Effector CD4-positive, alpha-beta T cell (primary cell): ENCODE results near the gene ZBTB3.
"Not testable (repeated sequence)": the region's sequence is repeated elsewhere in the genome, so short reads cannot be mapped to it uniquely, and the experiment has no call there.

ENCODE experiments used
- DNase-seq: peaks from one replicate; pipeline ENCODE4 v3.0.0-alpha.2; 2020
- total RNA-seq: gene quantifications from one replicate; lab custom pipeline; 2026; lab: John Stamatoyannopoulos, UW

Gene ZBTB3
- 13.9 reads per million, percentile 39 among the genes with 10 or more reads in this experiment for total RNA-seq

DNA sequence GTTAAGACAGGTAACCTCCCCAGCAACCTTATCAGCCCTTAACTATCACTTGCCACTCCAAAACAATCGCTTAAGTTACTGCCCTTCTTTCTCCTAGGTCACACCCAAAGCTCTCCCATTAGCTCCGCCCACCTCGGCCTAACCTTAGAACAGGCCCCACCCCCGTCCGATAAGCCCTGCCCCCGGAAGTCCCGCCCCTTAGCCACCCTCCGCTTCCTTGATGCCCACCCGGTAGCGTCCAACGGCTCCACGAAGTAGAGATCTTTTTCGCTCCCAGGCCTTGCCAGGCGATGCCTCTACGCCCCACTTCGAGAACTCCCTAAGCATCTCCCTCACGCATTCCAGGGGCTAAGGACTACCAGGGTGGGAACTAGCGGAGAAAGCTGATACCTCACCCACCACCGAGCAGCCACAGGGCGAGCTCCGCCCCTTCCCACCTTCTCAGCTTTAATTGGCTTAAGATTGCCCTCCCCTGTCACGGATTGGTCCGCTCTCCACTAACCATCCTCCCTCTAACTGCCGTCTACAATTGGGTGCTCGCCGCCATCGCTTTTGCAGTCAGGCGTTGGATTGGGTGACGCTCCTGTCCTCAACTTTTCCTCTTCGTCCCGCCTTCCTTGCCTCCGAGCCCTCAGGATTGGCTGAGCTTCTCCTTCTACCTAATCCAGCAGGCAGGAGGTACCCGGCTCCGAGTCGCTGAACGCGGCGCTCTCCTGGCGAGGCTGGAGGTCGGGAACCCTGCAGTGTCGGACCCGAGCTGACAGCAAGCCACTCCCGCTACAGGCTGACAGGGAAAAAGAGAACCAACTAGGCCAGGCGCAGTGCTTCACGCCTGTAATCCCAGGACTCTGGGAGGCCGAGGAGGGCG lies at the start of gene ZBTB3:
Gene ZBTB3, minus strand, starts transcription at position 425 of the 868 bp plus-strand sequence. CDS start 496 bp downstream, outside the sequence.
- DNase-seq, result peak; percentile 93

DNA sequence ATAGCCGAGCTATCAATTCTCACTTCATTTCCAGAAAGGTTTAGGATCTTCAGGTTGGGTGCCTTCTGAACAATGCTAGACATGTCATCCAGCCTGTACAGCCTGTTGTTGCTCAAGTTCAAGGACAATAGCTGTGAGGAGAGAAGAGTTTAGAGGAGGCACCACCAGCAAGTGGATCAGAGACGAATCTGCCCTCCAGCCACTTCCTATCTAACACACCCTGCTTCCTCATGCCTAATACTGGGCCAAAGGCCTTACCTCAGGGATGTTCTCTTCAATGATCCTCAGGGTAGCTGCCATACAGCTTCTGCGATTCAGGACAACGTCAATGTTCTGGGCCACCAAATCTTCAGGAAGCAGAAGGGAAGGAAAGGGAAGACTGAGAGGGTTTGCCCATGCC lies 47.1 kb upstream of the ZBTB3 start:
- no peak for DNase-seq

DNA sequence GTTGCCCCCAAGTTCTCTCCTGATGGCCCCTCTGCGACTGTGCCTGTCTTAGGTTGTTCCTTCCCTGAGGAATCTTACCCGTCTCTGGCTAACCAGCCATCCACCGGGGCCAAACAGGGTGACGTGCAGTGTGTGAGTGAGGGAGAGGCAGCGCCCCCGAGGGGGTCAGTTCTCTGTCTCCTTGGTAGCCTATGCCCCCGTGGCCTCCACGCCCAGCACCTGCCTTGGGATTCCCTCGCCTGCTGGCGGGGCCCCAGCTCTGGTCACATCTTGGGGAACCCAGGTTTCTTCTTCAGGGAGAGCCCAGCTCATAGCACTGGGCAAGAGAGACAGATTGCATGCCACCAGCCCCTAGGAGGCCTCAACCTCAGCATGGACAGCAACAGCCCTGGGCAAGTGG lies 45.5 kb upstream of the ZBTB3 start:
- DNase-seq, result no peak

DNA sequence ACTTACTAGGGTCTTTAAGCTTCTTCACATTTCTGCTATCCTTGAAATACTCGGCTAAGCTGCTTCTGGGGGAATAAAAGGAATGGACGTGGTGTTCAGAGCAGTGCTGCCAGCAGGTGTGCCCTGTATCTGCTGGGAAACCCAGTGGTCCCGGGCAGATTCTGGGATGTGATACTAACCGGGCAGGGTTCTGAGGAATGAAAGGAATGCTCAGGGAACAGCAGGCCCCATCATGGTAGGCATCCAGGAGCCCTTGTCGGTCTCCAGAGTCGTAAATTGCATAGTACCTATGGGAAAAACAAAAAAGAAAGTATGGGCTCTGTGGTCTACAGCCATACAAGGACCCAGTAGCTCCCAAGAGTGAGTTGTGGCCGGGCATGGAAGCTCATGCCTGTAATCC lies 42.3 kb upstream of the ZBTB3 start:
- no peak for DNase-seq

DNA sequence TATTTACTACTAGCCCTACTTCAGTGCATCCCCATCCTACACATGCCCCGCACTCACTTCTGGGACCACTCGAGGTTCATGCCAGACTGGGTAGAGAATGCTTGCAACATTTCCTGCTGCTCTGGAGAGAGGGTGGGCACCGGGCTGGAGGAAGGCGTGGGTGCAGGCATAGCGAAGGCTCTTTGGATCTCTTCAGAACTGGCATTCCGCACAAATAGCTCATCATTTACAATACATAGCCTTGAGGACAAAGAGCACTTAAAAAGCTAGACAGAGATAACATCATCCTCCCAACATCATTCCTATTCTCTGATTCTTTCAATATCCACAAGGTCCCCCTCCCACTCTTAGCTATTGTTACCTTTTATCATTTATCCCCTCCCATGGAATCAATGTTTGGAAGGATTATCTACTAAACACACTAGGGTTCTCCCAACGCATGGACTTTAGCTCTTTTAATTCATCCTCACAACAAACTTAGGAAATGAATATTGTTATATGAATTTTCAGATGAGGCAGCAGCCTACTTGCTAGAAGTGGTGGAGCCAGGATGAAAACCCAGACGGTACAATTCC lies 40.3 kb upstream of the ZBTB3 start:
- DNase-seq, result no peak

DNA sequence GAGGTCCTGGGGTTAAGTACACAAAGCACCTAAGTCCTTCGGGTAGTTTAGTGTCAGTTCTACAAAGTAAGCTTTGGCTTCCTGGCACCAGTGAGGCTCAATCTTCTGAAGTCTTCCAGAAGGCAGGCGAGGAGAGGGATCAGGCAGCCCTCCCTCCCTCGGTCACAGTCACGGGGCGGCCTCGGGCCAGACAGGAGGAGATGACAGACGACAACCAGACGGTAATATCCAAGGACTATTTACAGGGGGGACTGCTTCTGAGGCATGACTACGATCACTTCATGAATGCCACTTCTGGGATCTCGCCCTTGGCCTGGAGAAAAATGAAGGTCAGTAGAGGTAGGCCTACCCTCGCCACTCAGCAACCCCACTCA lies 38.2 kb upstream of the ZBTB3 start:
- DNase-seq, result peak; percentile 25

DNA sequence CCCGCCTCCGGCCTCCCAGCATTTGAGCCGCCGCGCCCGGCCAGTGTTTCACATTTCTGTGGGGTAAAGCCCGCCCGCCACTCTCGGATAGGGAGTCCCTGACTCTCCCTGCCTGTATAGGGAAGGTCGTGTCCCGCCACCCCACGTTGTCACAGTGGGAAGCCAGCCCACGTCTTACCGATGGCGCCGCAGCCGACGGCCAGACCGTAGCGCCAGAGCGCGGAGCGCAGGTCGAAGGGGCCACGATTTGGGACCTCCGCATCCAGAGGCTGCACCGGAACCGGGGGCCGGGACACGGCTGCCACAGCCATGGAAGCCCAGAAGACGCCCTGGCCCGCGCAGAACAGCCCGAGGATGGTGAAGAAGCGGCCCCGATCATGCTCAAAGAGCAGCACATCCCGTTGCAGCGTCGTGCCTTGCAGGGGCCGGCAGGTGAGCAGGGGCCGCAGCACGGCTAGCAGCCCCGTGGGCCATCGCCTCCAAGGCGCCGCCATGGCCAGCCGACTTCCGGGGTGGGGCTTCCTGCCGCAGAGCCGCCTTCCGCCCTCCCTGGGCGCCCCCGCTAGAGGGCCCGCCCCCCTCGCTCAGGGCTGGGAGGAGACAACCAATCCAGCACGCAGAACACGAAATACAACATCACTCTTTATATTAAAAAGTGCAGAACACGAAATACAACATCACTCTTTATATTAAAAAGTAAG lies 37.7 kb upstream of the ZBTB3 start, which contains the start of gene TMEM223:
Gene TMEM223, minus strand, starts transcription at position 506 of the 701 bp plus-strand sequence. Its CDS starts 12 bp downstream, at position 494.
- DNase-seq, result peak; percentile 87

DNA sequence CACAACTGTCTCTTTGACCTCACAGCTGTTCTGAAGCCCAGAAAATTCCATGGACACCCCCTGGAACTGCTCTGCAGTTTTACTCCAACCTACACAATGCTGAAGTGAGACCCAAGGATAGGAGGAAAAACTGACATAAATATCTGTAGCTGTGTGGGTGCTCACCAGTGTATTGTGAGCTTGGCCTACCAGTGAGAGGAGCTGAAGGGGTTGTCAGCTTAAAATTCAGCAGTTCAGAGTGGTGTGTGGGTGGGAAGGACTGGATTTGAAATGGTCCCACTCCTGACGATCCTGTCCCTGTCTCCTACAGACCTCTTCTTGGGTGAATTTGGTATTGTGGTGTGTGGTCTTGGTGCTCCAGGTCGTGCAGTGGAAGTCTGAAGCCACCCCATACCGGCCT lies 35.6 kb upstream of the ZBTB3 start:
- DNase-seq, result no peak

DNA sequence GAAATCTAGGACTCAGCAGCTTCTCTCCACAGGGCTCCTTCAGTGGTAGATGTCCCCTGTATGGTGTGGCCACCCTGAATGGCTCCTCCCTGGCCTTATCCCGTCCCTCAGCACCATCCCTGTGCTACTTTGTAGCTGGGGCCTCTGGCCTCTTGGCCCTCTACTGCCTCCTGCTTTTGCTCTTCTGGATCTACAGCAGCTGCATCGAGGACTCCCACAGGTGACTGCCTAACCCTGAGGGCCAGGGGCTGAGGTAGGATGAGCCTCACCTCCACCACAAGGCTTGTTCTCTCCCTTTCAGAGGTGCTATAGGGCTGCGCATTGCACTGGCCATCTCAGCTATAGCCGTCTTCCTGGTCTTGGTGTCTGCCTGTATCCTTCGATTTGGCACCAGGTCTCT lies 35.0 kb upstream of the ZBTB3 start:
- no peak for DNase-seq

DNA sequence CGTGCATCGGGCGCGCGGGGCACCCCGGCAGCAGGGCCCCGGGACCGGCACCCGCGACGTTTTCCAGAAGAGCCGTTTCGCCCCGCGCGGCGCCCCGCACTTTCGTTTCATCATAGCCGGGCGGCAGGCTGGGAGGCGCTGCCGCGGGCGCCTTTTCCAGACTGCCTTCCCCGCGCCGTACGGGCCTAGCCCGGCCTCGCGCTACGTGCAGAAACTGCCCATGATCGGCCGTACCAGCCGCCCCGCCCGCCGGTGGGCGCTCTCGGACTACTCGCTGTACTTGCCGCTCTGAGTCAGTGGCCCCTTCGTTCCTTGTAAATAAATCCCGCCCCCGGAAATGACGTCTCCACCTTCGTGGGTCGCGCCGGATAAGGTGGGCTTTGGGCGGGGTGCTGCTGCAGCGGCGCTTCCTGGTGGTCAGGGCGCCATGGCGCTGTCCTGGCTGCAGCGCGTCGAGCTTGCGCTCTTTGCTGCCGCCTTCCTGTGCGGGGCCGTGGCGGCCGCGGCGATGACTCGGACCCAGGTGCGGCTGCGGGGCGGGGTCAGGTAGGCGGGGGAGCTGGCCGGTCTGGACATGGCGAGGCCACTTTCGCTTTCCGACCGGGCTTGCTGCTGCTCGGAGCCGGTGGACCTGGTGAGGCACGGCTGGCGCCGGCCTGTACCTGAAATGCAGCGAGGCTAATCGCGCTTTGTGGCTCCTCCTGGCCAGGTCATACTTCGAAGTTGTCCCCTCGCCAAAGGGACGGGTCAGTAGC lies 33.2 kb upstream of the ZBTB3 start, which contains the start of gene TMEM179B:
Gene TMEM179B, plus strand, starts transcription at position 398 of the 755 bp plus-strand sequence. Its CDS starts 30 bp downstream, at position 428.
- peak; percentile 98 for DNase-seq

DNA sequence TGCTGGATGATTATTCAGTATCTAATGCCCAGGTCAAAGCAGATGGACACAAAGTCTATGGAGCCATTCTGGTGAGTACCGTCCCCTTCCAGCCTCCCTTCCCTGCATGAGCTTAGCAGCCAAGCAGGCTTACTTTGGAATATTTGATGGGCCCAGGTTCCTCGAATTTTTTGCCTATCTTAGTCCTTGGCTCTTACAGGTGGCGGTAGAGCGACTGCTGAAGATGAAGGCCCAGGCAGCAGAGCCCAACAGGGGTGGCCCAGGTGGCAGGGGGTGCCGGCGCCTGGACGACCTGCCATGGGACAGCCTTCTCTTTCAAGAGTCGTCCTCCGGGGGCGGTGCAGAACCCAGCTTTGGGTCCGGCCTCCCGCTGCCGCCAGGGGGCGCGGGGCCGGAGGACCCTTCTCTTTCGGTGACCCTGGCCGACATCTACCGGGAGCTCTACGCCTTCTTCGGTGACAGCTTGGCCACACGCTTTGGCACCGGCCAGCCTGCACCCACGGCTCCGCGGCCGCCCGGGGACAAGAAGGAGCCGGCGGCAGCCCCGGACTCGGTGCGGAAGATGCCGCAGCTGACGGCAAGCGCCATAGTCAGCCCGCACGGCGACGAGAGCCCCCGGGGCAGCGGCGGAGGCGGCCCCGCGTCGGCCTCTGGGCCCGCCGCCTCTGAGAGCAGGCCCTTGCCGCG lies 32.5 kb upstream of the ZBTB3 start:
- peak; percentile 79 for DNase-seq

DNA sequence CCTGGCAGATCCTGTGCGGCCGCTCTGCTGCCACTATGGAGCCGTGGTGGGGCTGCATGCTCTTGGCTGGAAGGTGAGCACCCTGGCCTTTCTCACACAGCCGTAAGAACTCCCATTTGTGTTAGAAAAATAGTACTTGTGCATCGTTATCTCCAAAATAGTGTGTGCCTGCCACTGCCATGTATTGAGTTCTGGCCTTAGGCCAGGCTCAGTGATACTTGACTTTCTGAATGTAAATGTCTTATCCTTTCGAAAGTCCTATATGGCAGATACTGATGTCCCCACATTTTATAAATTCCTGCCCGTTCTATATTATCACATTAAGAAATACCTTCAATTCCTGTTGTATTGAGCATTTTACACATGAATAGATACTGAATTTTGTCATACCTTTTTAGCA lies 28.8 kb upstream of the ZBTB3 start:
- DNase-seq, result no peak

DNA sequence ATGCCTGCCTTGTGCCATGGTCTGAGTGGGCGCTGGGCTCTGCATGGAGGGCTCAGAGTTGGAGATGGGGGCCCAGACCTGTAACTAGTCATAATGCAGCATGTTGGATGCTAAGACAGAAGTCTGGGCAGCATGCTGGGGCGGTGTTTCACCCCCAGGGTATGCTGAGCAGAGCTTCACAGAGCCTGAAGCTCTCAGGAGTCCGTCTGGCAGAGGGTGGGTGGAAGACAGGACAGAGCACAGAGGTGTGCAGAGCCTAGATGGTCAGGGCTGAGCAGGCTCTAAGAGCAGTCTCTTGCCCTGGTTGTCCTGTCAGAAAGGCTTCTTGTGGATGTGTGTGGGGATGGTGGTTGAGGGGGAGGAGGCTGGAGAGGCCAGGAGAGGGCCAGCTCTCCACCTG lies 24.5 kb upstream of the ZBTB3 start:
- DNase-seq, result no peak

DNA sequence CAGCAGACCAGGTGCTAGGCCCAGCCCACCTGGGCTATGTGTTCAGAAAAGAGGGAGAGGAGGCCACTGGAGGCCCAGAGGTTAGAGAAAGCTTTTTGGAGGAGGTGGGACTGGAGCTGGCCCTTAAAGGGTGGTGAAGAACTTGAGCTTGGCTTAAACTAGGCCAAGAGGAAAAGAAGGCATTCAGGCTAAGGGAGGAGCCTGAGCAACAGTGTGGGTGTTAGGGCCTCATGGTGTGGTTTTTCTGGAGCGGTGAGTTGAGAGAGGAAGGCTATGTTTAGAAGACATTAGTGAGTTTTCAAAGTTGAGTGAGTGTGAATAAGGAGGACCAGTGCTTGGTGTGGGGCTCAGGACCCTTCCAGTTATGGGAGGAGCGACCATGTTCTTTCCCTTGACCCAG lies 23.4 kb upstream of the ZBTB3 start:
- DNase-seq, result no peak

DNA sequence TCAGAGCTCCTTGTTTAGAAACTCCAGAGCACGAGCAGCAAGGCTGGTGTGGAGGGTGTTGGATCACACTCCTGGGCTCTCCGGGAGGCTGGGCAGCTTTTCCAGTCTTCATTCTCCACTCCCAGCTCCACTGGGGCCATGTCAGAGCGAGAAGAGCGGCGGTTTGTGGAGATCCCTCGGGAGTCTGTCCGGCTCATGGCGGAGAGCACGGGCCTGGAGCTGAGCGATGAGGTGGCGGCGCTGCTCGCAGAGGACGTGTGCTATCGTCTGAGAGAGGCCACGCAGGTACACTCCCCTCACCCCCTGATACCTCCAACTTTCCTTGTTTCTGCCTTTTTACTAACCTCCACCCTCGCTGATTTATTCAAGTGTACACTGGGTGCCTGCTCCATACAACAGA lies 21.7 kb upstream of the ZBTB3 start:
- no peak for DNase-seq

DNA sequence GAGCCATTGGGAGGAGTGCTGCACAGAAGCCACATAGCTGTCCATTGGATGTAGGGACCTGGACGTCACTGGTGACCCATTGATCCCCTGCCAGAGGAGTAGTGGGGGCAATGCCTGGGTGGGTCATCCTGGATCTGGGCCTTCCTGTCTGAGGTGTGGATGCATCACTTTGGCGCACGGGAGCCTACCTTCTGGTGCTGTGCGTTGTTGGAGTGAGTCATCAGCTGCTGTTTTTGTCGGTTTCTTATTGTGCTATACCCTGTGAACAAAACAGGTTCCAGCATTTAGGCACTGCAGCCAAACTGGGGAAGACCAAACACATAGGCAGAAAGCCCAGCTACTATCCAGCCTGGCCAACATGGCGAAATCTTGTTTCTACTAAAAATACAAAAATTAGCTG lies 20.4 kb upstream of the ZBTB3 start:
- DNase-seq, result no peak

DNA sequence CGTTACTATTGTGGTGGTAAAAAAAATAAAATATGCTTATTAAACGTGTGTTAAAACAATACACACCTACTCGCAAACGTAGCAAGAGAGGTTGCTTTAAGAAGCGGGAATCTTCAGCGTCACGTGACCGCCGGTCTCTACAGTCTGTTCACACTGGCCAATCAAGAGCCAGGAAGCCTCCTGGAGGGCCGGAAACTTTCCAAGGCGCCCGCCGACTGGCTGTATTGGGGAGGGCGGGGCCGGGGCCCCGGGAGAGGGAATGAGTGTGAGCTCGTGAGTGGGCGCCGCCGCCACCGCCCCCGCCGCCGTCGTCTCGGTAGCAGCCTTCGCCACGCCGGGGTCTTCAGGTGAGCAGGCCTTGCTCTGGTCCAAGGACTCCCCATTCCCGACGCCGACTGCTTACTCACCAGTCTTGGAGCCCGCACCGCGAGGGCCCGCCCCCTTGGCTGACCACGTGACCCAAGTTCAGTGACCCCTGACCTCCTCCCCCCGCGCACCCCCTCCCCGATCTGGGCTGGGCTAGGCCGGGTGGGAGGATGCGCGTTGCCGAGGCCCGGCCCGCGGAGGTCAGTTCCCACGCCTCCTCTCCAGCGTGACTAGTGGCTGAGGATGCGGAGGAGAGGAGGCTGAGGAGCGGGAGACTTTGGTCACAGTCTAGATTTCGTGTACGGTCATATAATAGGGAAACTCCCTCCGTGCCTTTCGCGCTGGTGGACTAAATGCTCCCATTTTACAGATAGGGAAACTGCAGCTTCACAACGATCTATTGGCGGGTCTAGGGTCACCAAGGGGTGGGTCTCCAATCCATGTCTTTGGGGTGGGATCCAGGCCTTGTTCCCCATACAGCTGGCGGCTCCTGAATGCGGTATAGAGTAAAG lies 17.4 kb upstream of the ZBTB3 start, which contains the start of gene TAF6L:
Gene TAF6L, plus strand, starts transcription at position 253 of the 878 bp plus-strand sequence. CDS start 4,388 bp downstream, outside the sequence.
- peak; percentile 90 for DNase-seq

DNA sequence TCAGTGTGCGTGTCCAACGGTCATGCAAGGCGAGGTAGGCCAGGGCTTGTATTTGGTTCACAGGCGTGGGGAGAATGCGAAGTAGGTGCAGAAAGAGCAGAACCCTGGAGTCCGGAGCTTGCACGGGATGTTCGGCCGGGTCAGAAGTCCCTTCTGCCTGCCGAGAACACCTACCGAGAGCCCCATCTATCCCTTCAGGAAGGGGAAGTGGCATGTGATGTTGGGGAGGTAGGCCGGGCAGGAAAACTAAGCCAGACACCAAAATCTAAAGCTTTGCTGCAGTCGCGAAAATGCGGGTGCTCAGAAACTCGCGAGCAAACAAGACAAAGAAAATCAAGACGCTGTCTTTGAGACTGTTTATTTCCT lies 16.8 kb upstream of the ZBTB3 start:
- DNase-seq, result no peak

DNA sequence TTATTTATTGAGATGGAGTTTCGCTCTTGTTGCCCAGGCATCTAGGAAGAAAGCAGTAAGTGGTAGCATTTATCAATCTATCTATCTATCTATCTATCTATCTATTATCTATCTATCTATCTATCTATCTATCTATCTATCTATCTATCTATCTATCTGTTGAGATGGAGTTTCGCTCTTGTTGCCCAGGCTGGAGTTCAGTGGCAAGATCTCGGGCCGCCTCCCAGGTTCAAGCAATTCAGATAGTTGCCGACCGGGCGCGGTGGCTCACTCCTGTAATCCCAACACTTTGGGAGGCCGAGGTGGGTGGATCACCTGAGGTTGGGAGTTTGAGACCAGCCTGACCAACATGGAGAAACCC lies 6.9 kb upstream of the ZBTB3 start:
- DNase-seq, result not testable (repeated sequence)

DNA sequence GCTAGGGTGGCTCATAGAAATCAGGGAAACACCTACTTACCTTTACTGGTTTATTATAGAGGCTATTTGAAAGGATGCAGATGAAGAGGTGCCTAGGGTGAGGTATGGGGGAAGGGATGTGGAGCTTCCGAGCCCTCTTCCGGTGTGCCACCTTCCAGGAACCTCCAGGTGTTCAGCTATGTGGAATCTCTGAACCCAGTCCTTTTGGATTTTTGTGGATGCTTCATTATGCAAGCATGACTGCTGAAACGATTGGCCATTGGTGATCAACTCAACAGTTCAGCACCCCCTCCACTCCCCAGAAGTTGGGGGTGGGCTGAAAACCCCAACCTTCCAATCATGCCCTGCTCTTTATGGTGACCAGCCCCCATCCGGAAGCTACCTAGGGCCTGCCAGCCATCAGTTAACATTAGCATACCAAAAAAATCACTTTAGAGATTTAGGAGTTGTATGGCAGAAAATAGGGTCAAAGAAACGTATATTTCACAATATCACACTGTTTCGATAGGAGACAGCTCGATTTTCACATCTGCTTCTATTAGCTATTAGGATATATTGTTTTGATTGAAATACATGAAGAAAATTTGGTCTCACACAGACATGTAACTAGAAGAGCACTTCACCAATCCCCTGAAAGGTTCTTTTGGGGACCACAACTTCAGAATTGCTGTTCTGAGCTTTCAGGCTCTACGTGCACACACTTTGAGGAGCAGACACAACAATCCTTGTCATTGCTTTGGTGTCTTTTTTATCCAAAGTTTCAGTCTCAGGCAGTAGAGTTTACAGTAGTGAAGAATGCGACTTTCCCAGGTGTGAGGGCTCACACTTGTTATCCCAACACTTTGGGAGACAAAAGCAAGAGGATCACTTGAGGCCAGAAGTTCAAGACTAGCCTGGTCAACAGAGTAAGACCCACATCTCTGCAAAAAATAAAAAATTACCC lies 4.2 kb upstream of the ZBTB3 start:
- no peak for DNase-seq
